T-helper 17 cell (primary cell): ENCODE measurements around the gene RANBP3L. TPM values are rescaled to one million over a fixed set of nuclear protein-coding genes. Genes with fewer than 3 reads are reported as not detected.
"Not testable (repeated sequence)": the region's sequence is repeated elsewhere in the genome, so short reads cannot be mapped to it uniquely, and the experiment has no call there.

Experiments used
- ATAC-seq: fragments of 150-1000 bp; cut with Tn5 transposase; 2 replicates; pipeline ENCODE4 v1.10.0; 2021; ENCODE audit warnings: mild to moderate bottlenecking, moderate library complexity
- DNase-seq, 3 donors: peaks; one replicate each; pipeline versions ENCODE4 v3.0.0 to v3.0.0-alpha.2; 2020 to 2021
- H3K9me3 ChIP-seq: one replicate; pipeline ENCODE4 v1.7.0; 2013; ENCODE audit warnings: low read length, mild to moderate bottlenecking; ENCODE audit not compliant: control insufficient read depth, poor library complexity, severe bottlenecking
- H3K27ac Mint-ChIP-seq: one replicate; pipeline ENCODE4 v1.8.0; 2022; ENCODE audit warnings: mild to moderate bottlenecking, moderate library complexity, mixed read lengths
- H3K27me3 Mint-ChIP-seq: one replicate; pipeline ENCODE4 v1.8.0; 2022; ENCODE audit warnings: mixed read lengths
- H3K36me3 Mint-ChIP-seq: one replicate; pipeline ENCODE4 v1.8.0; 2022; ENCODE audit warnings: low read depth, mixed read lengths
- H3K4me1 Mint-ChIP-seq: one replicate; pipeline ENCODE4 v1.8.0; 2022; ENCODE audit warnings: mild to moderate bottlenecking, mixed read lengths
- H3K4me3 Mint-ChIP-seq: one replicate; pipeline ENCODE4 v1.8.0; 2022; ENCODE audit warnings: mild to moderate bottlenecking, moderate library complexity, mixed read lengths
- total RNA-seq, 4 donors: library from RNA in 2 of 4; stranded (reverse) in 2 of 4; gene quantifications; one replicate each; pipeline ENCODE4 v1.2.3 and lab custom pipeline; 2022 to 2026

RANBP3L gene
- total RNA-seq, 2 donors from 2014 or later: not detected

- H3K27me3 Mint-ChIP-seq: peaks cover 25% of the 10 kb centered on the region
- ATAC-seq: no peak
- no peak overlapping the region for H3K27ac Mint-ChIP-seq
- H3K9me3 ChIP-seq: no peaks in the 10 kb centered on the region
- no peaks in the 10 kb centered on the region for H3K36me3 Mint-ChIP-seq
- DNase-seq: no peak
- H3K4me3 Mint-ChIP-seq: no peak overlapping the region
- peaks cover 10% of the 10 kb centered on the region for H3K4me1 Mint-ChIP-seq
Measured at GRCh38 chr5:36305571-36306326, 4.0 kb upstream of the RANBP3L start.

- Mint-ChIP-seq H3K36me3 (no peaks in the 10 kb centered on the region), H3K4me3 (no peak overlapping the region), H3K27ac (no peak overlapping the region), H3K27me3 (peaks cover 24% of the 10 kb centered on the region), H3K4me1 (peaks cover 10% of the 10 kb centered on the region)
- DNase-seq: no peak
- no peaks in the 10 kb centered on the region for H3K9me3 ChIP-seq
- no peak for ATAC-seq
Measured at GRCh38 chr5:36304095-36304805, 2.5 kb upstream of the RANBP3L start.

GRCh38 chr5:36300927-36301540 lies 668 bp downstream of the RANBP3L start:
- H3K27me3 Mint-ChIP-seq: peaks cover 38% of the 10 kb centered on the region
- H3K9me3 ChIP-seq: no peaks in the 10 kb centered on the region
- H3K4me1 Mint-ChIP-seq: peaks cover 10% of the 10 kb centered on the region
- no peaks in the 10 kb centered on the region for H3K36me3 Mint-ChIP-seq
- no peak overlapping the region for H3K4me3 Mint-ChIP-seq
- no peak overlapping the region for H3K27ac Mint-ChIP-seq
- no peak for DNase-seq
- no peak for ATAC-seq

- ATAC-seq: no peak
- no peak for DNase-seq
- peaks cover 10% of the 10 kb centered on the region for H3K4me1 Mint-ChIP-seq
- H3K27ac Mint-ChIP-seq: no peak overlapping the region
- H3K27me3 Mint-ChIP-seq: peaks cover 41% of the 10 kb centered on the region
- no peaks in the 10 kb centered on the region for H3K36me3 Mint-ChIP-seq
- H3K9me3 ChIP-seq: no peaks in the 10 kb centered on the region
- no peak overlapping the region for H3K4me3 Mint-ChIP-seq
Measured at GRCh38 chr5:36300191-36300926, 1.3 kb downstream of the RANBP3L start.

GRCh38 chr5:36298552-36298951 lies 3.1 kb downstream of the RANBP3L start:
- no peaks in the 10 kb centered on the region for H3K9me3 ChIP-seq
- peaks cover 10% of the 10 kb centered on the region for H3K4me1 Mint-ChIP-seq
- no peaks in the 10 kb centered on the region for H3K36me3 Mint-ChIP-seq
- H3K27me3 Mint-ChIP-seq: peaks cover 41% of the 10 kb centered on the region
- ATAC-seq (no peak), DNase-seq (no peak)
- no peak overlapping the region for H3K4me3 Mint-ChIP-seq
- no peak overlapping the region for H3K27ac Mint-ChIP-seq

GRCh38 chr5:36297653-36298052 lies 4.0 kb downstream of the RANBP3L start:
- DNase-seq (no peak), ATAC-seq (no peak)
- no peaks in the 10 kb centered on the region for H3K9me3 ChIP-seq
- no peaks in the 10 kb centered on the region for H3K36me3 Mint-ChIP-seq
- H3K4me1 Mint-ChIP-seq: peaks cover 10% of the 10 kb centered on the region
- H3K4me3 Mint-ChIP-seq: no peak overlapping the region
- no peak overlapping the region for H3K27ac Mint-ChIP-seq
- H3K27me3 Mint-ChIP-seq: peaks cover 41% of the 10 kb centered on the region

- Mint-ChIP-seq H3K4me1 (no peaks in the 10 kb centered on the region), H3K4me3 (no peak overlapping the region), H3K27ac (no peak overlapping the region), H3K36me3 (peaks cover 2% of the 10 kb centered on the region), H3K27me3 (peaks cover 21% of the 10 kb centered on the region)
- ATAC-seq: no peak
- DNase-seq: no peak
- peaks cover 2% of the 10 kb centered on the region for H3K9me3 ChIP-seq
Measured at GRCh38 chr5:36285837-36286615, 15.7 kb downstream of the RANBP3L start.

- H3K27me3 Mint-ChIP-seq: peaks cover 21% of the 10 kb centered on the region
- not testable (repeated sequence) for H3K4me1 Mint-ChIP-seq, ATAC-seq, H3K4me3 Mint-ChIP-seq, DNase-seq, H3K9me3 ChIP-seq, H3K27ac Mint-ChIP-seq, H3K36me3 Mint-ChIP-seq
Measured at GRCh38 chr5:36283775-36284174, 17.9 kb downstream of the RANBP3L start.

- no peak for ATAC-seq
- H3K27ac Mint-ChIP-seq: no peak overlapping the region
- peaks cover 5% of the 10 kb centered on the region for H3K4me1 Mint-ChIP-seq
Measured at GRCh38 chr5:36281626-36282025, 20.1 kb downstream of the RANBP3L start.

GRCh38 chr5:36279054-36279698 lies 22.5 kb downstream of the RANBP3L start:
- H3K9me3 ChIP-seq: peaks cover 2% of the 10 kb centered on the region
- H3K4me1 Mint-ChIP-seq: peaks cover 7% of the 10 kb centered on the region
- H3K4me3 Mint-ChIP-seq: no peak overlapping the region
- no peaks in the 10 kb centered on the region for H3K36me3 Mint-ChIP-seq
- ATAC-seq: no peak
- DNase-seq: no peak
- H3K27me3 Mint-ChIP-seq: peaks cover 23% of the 10 kb centered on the region
- no peak overlapping the region for H3K27ac Mint-ChIP-seq

More at GRCh38 chr5:36281626-36282025, 20.1 kb downstream of the RANBP3L start:
- Mint-ChIP-seq H3K4me3 (no peak overlapping the region), H3K36me3 (peaks cover 2% of the 10 kb centered on the region), H3K27me3 (peaks cover 17% of the 10 kb centered on the region)
- no peak for DNase-seq
- peaks cover 2% of the 10 kb centered on the region for H3K9me3 ChIP-seq

- peaks cover 8% of the 10 kb centered on the region for H3K4me1 Mint-ChIP-seq
- no peak for ATAC-seq
- no peaks in the 10 kb centered on the region for H3K9me3 ChIP-seq
- H3K27ac Mint-ChIP-seq: peak overlapping the region; percentile 32
- peaks cover 24% of the 10 kb centered on the region for H3K27me3 Mint-ChIP-seq
- DNase-seq: no peak
- no peak overlapping the region for H3K4me3 Mint-ChIP-seq
- H3K36me3 Mint-ChIP-seq: no peaks in the 10 kb centered on the region
Measured at GRCh38 chr5:36277521-36278176, 24.1 kb downstream of the RANBP3L start.

- no peak overlapping the region for H3K27ac Mint-ChIP-seq
- no peaks in the 10 kb centered on the region for H3K36me3 Mint-ChIP-seq
- H3K9me3 ChIP-seq: no peaks in the 10 kb centered on the region
- H3K4me3 Mint-ChIP-seq: no peak overlapping the region
- DNase-seq (no peak), ATAC-seq (no peak)
- H3K4me1 Mint-ChIP-seq: peaks cover 8% of the 10 kb centered on the region
- peaks cover 25% of the 10 kb centered on the region for H3K27me3 Mint-ChIP-seq
Measured at GRCh38 chr5:36276864-36277263, 24.8 kb downstream of the RANBP3L start.
